ENCODE data around the gene KRT8.
"Not testable (repeated sequence)": the region's sequence is repeated elsewhere in the genome, so short reads cannot be mapped to it uniquely, and the experiment has no call there.

The KRT8 gene

GRCh38 chr12:52873832-52874572 is 30.9 kb downstream of the KRT8 start:
- no peak for DNase-seq

- no peak for DNase-seq
These were observed 31.4 kb downstream of the KRT8 start for GRCh38 chr12:52873513-52873831.

GRCh38 chr12:52872644-52873389 is 32.1 kb downstream of the KRT8 start:
- DNase-seq: no peak

- DNase-seq: no peak
These were observed 33.4 kb downstream of the KRT8 start for GRCh38 chr12:52871291-52872039.

DNA sequence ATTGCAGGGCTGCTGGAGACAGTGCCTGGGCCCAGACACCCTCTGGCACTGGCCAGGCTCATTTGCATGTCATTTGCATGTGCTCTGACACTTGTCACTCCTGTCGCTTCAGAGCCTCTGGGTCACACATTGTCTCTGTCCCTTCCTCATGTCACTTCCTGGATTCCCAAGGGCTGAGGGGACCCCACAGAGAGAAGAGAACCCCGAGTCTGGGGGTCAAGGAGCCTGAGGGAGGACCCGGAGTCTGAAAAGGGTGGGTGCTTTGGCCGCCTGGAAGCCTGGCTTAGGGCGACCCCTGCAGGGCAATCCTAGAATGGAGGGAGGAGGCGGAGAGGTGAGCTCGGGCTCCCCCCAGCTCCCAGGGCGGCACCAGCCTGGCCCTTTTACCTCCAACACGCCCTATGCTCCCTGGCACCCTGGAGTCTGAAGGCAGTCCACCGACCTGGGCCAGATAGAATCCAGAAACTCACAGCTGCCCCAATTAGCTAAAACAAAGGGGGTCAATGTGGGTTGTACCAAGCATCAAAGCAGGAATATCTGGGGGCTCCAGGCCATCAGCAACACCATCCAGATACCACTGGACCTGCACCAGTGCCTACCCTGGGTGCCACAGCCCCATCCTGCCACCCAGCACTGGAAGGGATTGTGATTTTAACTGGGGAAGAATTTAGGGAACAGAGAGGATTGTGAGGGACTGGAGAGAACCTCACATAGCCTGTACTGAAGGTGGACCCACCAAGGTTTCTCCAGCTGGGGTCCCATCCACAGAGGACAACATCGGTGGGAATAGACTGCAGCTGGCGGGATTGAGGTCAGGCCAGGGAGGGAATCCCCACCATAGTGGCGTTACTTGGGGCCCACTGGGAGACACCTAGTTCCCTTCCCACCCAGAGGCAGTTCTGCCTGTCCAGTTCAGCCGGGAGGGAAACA is 34.2 kb downstream of the KRT8 start:
- peak; percentile 21 for DNase-seq

GRCh38 chr12:52867642-52868041 is 37.2 kb downstream of the KRT8 start:
- no peak for DNase-seq

GRCh38 chr12:52867152-52867551 is 37.7 kb downstream of the KRT8 start:
- no peak for DNase-seq

GRCh38 chr12:52865090-52865944 is 39.6 kb downstream of the KRT8 start:
- DNase-seq: peak; percentile 21

- DNase-seq: no peak
These were observed 42.9 kb downstream of the KRT8 start for GRCh38 chr12:52862023-52862422.

- no peak for DNase-seq
These were observed 43.4 kb downstream of the KRT8 start for GRCh38 chr12:52861511-52861910.

GRCh38 chr12:52860102-52860823 is 44.6 kb downstream of the KRT8 start:
- DNase-seq: no peak

DNA sequence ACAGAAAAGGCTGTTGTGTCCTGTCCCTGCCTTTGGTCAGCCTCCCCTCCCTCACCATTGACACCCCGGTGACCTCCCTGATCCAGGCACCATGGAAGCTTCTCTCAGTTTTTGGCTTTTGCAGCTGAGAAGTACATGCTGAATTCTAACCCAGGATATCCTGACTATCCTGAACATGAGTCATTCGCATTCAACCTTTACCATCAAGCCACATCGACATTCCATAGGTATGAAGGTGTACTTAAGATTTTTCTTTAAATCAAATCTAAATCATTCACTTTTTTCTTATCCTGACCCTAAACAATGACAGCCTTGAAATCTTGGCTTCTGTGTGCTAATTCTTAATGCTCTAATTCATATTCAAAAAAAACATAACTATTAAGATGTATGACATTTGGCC is 47.4 kb downstream of the KRT8 start:
- no peak for DNase-seq

GRCh38 chr12:52856787-52857186 is 48.1 kb downstream of the KRT8 start:
- no peak for DNase-seq

- DNase-seq: not testable (repeated sequence)
These were observed 48.8 kb downstream of the KRT8 start for GRCh38 chr12:52856077-52856476.

- DNase-seq: no peak
These were observed 53.1 kb downstream of the KRT8 start for GRCh38 chr12:52851787-52852186.

DNA sequence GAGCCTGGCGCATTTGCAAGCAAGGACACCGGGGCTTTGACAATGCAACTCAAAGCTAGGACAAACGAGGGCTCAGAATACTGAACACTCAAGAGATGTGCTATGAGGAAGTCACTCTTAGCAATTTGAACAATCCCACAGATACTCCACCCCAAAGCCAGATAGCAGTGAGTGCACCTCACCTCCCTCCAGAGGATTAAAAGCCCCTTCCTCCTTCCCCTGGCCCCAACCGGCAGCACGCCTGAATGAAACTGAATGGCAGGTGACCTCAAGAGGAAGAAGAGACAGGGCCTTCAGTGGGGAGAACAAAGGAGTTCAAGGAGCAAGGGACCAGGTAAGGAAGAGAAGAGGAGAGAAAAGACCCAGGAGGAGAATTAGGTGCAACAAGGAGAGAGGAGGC is 54.2 kb downstream of the KRT8 start:
- no peak for DNase-seq

GRCh38 chr12:52849511-52849910 is 55.4 kb downstream of the KRT8 start:
- DNase-seq: no peak

DNA sequence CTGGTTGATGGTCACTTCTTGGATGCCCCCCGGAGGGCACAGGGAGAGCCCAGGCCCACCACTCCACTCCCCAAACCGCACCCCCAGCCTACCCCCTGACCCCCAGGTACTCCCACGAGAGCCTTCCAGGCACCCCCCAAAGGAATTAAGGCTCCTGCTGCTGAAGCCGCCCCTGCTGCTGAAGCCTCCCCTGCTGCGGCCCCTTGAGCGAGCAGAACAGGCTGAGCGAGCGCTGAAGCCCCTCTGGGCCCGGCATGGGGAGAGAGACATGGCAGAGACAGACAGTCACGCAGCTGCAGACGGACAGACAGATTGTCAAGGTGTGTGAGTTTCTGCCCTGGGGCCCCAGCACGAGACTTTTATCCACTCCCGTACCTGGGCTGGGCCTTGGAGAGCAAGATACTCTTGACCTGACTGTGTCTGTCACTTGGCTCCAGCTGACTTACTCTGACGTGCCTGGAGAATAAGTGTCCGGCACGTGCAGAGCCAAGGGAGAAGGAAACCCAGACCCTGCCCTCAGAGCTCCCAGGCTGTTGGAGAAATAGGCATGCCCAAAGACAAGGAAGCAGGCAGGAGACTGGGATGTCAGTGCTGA is 56.1 kb downstream of the KRT8 start, which contains the start of gene KRT78:
KRT78 (minus strand) TSS at position 334 of the 595 bp plus-strand sequence; CDS start at position 270, 64 bp downstream.
- DNase-seq: no peak

DNA sequence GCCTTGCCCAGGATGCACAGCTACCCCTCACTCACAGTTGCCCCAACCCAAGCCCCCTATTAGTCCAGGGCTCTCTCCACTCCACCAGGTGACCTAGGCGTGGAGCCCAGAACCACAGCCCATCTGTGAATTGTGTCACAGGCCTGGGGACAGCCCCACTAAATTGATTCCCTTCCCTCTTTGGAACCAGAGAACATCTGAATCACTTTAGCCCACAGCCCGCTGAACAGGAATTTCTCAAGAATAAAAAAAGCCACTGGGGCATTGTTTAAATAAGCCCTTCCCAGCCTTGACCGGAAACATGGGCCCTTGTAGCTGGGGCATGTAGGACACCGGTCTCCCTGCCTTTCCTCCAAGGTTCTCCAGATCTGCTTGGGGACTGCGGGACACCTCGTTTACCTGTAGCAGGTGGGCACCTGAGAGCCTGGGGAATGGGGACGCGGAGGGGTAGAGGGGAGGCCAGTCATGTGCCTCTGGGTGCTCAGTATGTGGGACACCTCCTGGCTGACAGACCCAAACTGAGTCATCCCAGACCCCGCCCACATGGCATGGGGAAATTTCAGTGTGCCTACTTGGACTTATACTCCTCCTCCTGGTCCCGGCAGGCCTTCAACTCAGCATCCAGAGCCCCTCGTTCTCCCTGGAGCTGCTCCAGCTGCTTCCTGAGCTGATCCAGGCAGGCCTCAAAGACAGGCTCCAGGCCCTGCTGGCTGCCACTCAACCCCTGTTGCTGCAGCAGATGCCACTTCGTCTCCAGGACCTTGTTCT is 57.4 kb downstream of the KRT8 start:
- DNase-seq: no peak
